SKM-1 (cell line): ENCODE results near the gene NMRAL1.

Source experiments
- DNase-seq: peaks from one replicate; lab custom pipeline; 2025; ENCODE audit not compliant: unreplicated experiment; lab: John Stamatoyannopoulos, UW

Gene NMRAL1

GRCh38 chr16:4467916-4468315 lies 6.5 kb downstream of the NMRAL1 start:
- no peak for DNase-seq

GRCh38 chr16:4465977-4466779 lies 8.2 kb downstream of the NMRAL1 start:
- no peak for DNase-seq

GRCh38 chr16:4463522-4464163 lies 10.8 kb downstream of the NMRAL1 start:
- DNase-seq: no peak

- no peak for DNase-seq
These were observed 13.0 kb downstream of the NMRAL1 start for GRCh38 chr16:4461250-4462085.

GRCh38 chr16:4460936-4461249 lies 13.5 kb downstream of the NMRAL1 start:
- DNase-seq: no peak

GRCh38 chr16:4455951-4456350 lies 18.5 kb downstream of the NMRAL1 start:
- DNase-seq: no peak

GRCh38 chr16:4455081-4455480 lies 19.3 kb downstream of the NMRAL1 start:
- no peak for DNase-seq

- DNase-seq: no peak
These were observed 19.8 kb downstream of the NMRAL1 start for GRCh38 chr16:4454623-4455022.

GRCh38 chr16:4452674-4453073 lies 21.8 kb downstream of the NMRAL1 start:
- no peak for DNase-seq

- no peak for DNase-seq
These were observed 23.4 kb downstream of the NMRAL1 start for GRCh38 chr16:4450931-4451519.

GRCh38 chr16:4450430-4450829 lies 24.0 kb downstream of the NMRAL1 start:
- no peak for DNase-seq

GRCh38 chr16:4443986-4444385 lies 30.4 kb downstream of the NMRAL1 start:
- DNase-seq: no peak

GRCh38 chr16:4443271-4443670 lies 31.2 kb downstream of the NMRAL1 start:
- DNase-seq: no peak

GRCh38 chr16:4442371-4442770 lies 32.1 kb downstream of the NMRAL1 start:
- DNase-seq: no peak

GRCh38 chr16:4437366-4437765 lies 37.1 kb downstream of the NMRAL1 start:
- DNase-seq: no peak

- DNase-seq: no peak
These were observed 38.9 kb downstream of the NMRAL1 start for GRCh38 chr16:4435337-4436067.

- no peak for DNase-seq
These were observed 40.3 kb downstream of the NMRAL1 start for GRCh38 chr16:4433914-4434787.

- no peak for DNase-seq
These were observed 41.2 kb downstream of the NMRAL1 start for GRCh38 chr16:4433228-4433627.

GRCh38 chr16:4431023-4431422 lies 43.4 kb downstream of the NMRAL1 start:
- no peak for DNase-seq

GRCh38 chr16:4428500-4428899 lies 45.9 kb downstream of the NMRAL1 start:
- DNase-seq: no peak
